Cerebellar nuclear complex (tissue), 1 donor: ENCODE data around the gene FGF10.

Experiments
- DNase-seq, 2 experiments: peaks; one replicate each; lab custom pipeline; 2025; lab: John Stamatoyannopoulos, UW

The FGF10 gene

GRCh38 chr5:44389090-44389822 is at the start of gene FGF10:
FGF10 (minus strand) TSS chr5:44389420; CDS start chr5:44388682, 738 bp downstream.
- DNase-seq = no peak

- DNase-seq = no peak
Measured at GRCh38 chr5:44426944-44427343, 37.7 kb upstream of the FGF10 start.

- no peak for DNase-seq
Measured at GRCh38 chr5:44412286-44412685, 23.1 kb upstream of the FGF10 start.

GRCh38 chr5:44402084-44402483 is 12.9 kb upstream of the FGF10 start:
- DNase-seq = no peak

GRCh38 chr5:44401611-44402010 is 12.4 kb upstream of the FGF10 start:
- no peak for DNase-seq

GRCh38 chr5:44398382-44398781 is 9.2 kb upstream of the FGF10 start:
- DNase-seq = no peak

GRCh38 chr5:44396312-44396711 is 7.1 kb upstream of the FGF10 start:
- no peak for DNase-seq

GRCh38 chr5:44390351-44390750 is 1.1 kb upstream of the FGF10 start:
- DNase-seq = no peak

GRCh38 chr5:44389823-44390143 is 563 bp upstream of the FGF10 start:
- no peak for DNase-seq

- no peak for DNase-seq
Measured at GRCh38 chr5:44388321-44389089, 715 bp downstream of the FGF10 start.

GRCh38 chr5:44387921-44388320 is 1.3 kb downstream of the FGF10 start:
- no peak for DNase-seq

- DNase-seq = no peak
Measured at GRCh38 chr5:44387406-44387805, 1.8 kb downstream of the FGF10 start.

GRCh38 chr5:44385291-44385900 is 3.8 kb downstream of the FGF10 start:
- no peak for DNase-seq

- DNase-seq = no peak
Measured at GRCh38 chr5:44384816-44385215, 4.4 kb downstream of the FGF10 start.

- DNase-seq = no peak
Measured at GRCh38 chr5:44382894-44383293, 6.3 kb downstream of the FGF10 start.

- no peak for DNase-seq
Measured at GRCh38 chr5:44377057-44377456, 12.2 kb downstream of the FGF10 start.

- no peak for DNase-seq
Measured at GRCh38 chr5:44372028-44372427, 17.2 kb downstream of the FGF10 start.

GRCh38 chr5:44367203-44367602 is 22.0 kb downstream of the FGF10 start:
- no peak for DNase-seq

- DNase-seq = no peak
Measured at GRCh38 chr5:44365345-44365744, 23.9 kb downstream of the FGF10 start.

- no peak for DNase-seq
Measured at GRCh38 chr5:44364097-44364496, 25.1 kb downstream of the FGF10 start.

GRCh38 chr5:44361342-44362001 is 27.7 kb downstream of the FGF10 start:
- no peak for DNase-seq

GRCh38 chr5:44360919-44361318 is 28.3 kb downstream of the FGF10 start:
- DNase-seq = no peak

- DNase-seq = no peak
Measured at GRCh38 chr5:44358421-44358820, 30.8 kb downstream of the FGF10 start.
